HCT116 (cell line): ENCODE results near the gene MYO7B.

Experiments
- CEBPB ChIP-seq: IDR thresholded peaks from 2 replicates; pipeline ENCODE4 v1.6.1; 2012; ENCODE audit warnings: low read depth
- CTCF ChIP-seq, 3 experiments: fragments of 200-600 bp in 1 of 3; sonication (generic) in 1 of 3; IDR thresholded peaks in 2 of 3; conservative IDR thresholded peaks in 1 of 3; 2 replicates each; pipeline ENCODE4 v1.5.1; 2012 to 2017; ENCODE audit warnings: low read depth in 2 of 3, low read length in 2 of 3, antibody characterized with exemption in 1 of 3, borderline replicate concordance in 1 of 3, control low read depth in 1 of 3, mild to moderate bottlenecking in 1 of 3, mixed read lengths in 1 of 3, mixed run types in 1 of 3, moderate library complexity in 1 of 3; ENCODE audit not compliant: insufficient read depth in 1 of 3
- EZH2 ChIP-seq: fragments of 200-600 bp; sonication (generic); IDR thresholded peaks from 2 replicates; pipeline ENCODE4 v1.6.1; 2017; ENCODE audit warnings: antibody characterized with exemption, mixed run types
- EZH2phosphoT487 ChIP-seq: fragments of 200-600 bp; IDR thresholded peaks from 2 replicates; pipeline ENCODE4 v1.6.1; 2018; ENCODE audit warnings: antibody characterized with exemption, borderline replicate concordance
- JUND ChIP-seq: IDR thresholded peaks from 2 replicates; pipeline ENCODE4 v1.6.1; 2012
- POLR2A ChIP-seq: IDR thresholded peaks from 2 replicates; pipeline ENCODE4 v1.7.0; 2011; ENCODE audit warnings: borderline replicate concordance; ENCODE audit not compliant: insufficient read depth, insufficient read length; ENCODE audit errors: extremely low read depth
- POLR2AphosphoS5 ChIP-seq: IDR thresholded peaks from 2 replicates; pipeline ENCODE4 v1.6.1; 2011; ENCODE audit warnings: mild to moderate bottlenecking, low read depth, low read length, moderate library complexity
- SIN3A ChIP-seq: IDR thresholded peaks from 2 replicates; pipeline ENCODE4 v1.6.1; 2012; ENCODE audit warnings: low read depth
- SP1 ChIP-seq: IDR thresholded peaks from 2 replicates; pipeline ENCODE4 v1.6.1; 2012; ENCODE audit warnings: low read depth
- TCF7L2 ChIP-seq: IDR thresholded peaks from 2 replicates; pipeline ENCODE4 v1.7.0; 2011; ENCODE audit warnings: borderline replicate concordance, inconsistent platforms; ENCODE audit not compliant: insufficient read depth, insufficient read length; ENCODE audit errors: extremely low read depth
- ZFX ChIP-seq: fragments of 450-650 bp; IDR thresholded peaks from 2 replicates; pipeline ENCODE4 v1.6.1; 2017
- ZNF274 ChIP-seq: fragments of 200-500 bp; sonication (Bioruptor generic); IDR thresholded peaks from 2 replicates; pipeline ENCODE4 v1.6.1; 2014; ENCODE audit warnings: mild to moderate bottlenecking, low read depth, low read length, inconsistent platforms
- TF ChIP-seq, protein P1 (sequence below): IDR thresholded peaks from 2 replicates; pipeline ENCODE4 v1.6.1; 2012; ENCODE audit warnings: low read depth

- TF ChIP-seq JUND (no peak), ZNF274 (no peak), POLR2AphosphoS5 (no peak), EZH2phosphoT487 (no peak), CTCF (IDR thresholded peaks at IDR 0.05 in 2 of 3, conservative IDR thresholded peaks at IDR 0.05 in 1 of 3; ENCODE audit: borderline replicate concordance in 1 of 3, insufficient read depth in 1 of 3, low read depth in 2 of 3, low read length in 2 of 3) (no peak), POLR2A (no peak), CEBPB (no peak), EZH2 (no peak), SIN3A (no peak), SP1 (no peak), TCF7L2 (no peak), ZFX (no peak)
- TF ChIP-seq, protein P1, sequence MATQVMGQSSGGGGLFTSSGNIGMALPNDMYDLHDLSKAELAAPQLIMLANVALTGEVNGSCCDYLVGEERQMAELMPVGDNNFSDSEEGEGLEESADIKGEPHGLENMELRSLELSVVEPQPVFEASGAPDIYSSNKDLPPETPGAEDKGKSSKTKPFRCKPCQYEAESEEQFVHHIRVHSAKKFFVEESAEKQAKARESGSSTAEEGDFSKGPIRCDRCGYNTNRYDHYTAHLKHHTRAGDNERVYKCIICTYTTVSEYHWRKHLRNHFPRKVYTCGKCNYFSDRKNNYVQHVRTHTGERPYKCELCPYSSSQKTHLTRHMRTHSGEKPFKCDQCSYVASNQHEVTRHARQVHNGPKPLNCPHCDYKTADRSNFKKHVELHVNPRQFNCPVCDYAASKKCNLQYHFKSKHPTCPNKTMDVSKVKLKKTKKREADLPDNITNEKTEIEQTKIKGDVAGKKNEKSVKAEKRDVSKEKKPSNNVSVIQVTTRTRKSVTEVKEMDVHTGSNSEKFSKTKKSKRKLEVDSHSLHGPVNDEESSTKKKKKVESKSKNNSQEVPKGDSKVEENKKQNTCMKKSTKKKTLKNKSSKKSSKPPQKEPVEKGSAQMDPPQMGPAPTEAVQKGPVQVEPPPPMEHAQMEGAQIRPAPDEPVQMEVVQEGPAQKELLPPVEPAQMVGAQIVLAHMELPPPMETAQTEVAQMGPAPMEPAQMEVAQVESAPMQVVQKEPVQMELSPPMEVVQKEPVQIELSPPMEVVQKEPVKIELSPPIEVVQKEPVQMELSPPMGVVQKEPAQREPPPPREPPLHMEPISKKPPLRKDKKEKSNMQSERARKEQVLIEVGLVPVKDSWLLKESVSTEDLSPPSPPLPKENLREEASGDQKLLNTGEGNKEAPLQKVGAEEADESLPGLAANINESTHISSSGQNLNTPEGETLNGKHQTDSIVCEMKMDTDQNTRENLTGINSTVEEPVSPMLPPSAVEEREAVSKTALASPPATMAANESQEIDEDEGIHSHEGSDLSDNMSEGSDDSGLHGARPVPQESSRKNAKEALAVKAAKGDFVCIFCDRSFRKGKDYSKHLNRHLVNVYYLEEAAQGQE, result no peak
These were observed 98.7 kb downstream of the MYO7B start for GRCh38 chr2:127634066-127634617.
